Activated T-helper 2 cell treated with anti-CD3 and anti-CD28 coated beads, Interferon-gamma antibody, Interleukin-2, Interleukin-4, amounts not matched to agents 10 μg/mL and 5 μg/mL and 100 μg/mL, durations not matched to agents 14 hours and 24 hours and 36 hours (primary cell): ENCODE data around the gene DMXL1. TPM values are rescaled to one million over a fixed set of nuclear protein-coding genes. Genes with fewer than 3 reads are reported as not detected.
A peak's percentile ranks its signal among the peaks of the same experiment; 100 is the strongest.
"Not testable (repeated sequence)": the region's sequence is repeated elsewhere in the genome, so short reads cannot be mapped to it uniquely, and the experiment has no call there.

Experiments used
- DNase-seq: peaks from one replicate; pipeline ENCODE4 v3.0.0; 2021; ENCODE audit warnings: low spot score
- H3K27ac Mint-ChIP-seq: one replicate; pipeline ENCODE4 v1.8.0; 2021; ENCODE audit warnings: mixed read lengths
- H3K27me3 Mint-ChIP-seq: one replicate; pipeline ENCODE4 v1.8.0; 2021; ENCODE audit warnings: low read depth, mixed read lengths
- H3K36me3 Mint-ChIP-seq: one replicate; pipeline ENCODE4 v1.8.0; 2021; ENCODE audit warnings: low read depth, mixed read lengths
- H3K4me1 Mint-ChIP-seq: one replicate; pipeline ENCODE4 v1.8.0; 2021; ENCODE audit warnings: low read depth, mixed read lengths
- H3K4me3 Mint-ChIP-seq: one replicate; pipeline ENCODE4 v1.8.0; 2021; ENCODE audit warnings: low read depth, mild to moderate bottlenecking, moderate library complexity, mixed read lengths
- H3K9me3 Mint-ChIP-seq: one replicate; pipeline ENCODE4 v1.8.0; 2021; ENCODE audit warnings: mixed read lengths
- intact Hi-C: fragments of 100-400 bp; cut with micrococcal nuclease; formaldehyde crosslinking; loops from one replicate; pipeline ENCODE4 v1.15.1; 2023
- total RNA-seq: library from RNA; stranded (reverse); gene quantifications from 2 replicates; pipeline ENCODE4 v1.2.3, GENCODE V29; 2022

Gene DMXL1
- total RNA-seq, 1 donor from 2014 or later = 26.7 TPM

DNA sequence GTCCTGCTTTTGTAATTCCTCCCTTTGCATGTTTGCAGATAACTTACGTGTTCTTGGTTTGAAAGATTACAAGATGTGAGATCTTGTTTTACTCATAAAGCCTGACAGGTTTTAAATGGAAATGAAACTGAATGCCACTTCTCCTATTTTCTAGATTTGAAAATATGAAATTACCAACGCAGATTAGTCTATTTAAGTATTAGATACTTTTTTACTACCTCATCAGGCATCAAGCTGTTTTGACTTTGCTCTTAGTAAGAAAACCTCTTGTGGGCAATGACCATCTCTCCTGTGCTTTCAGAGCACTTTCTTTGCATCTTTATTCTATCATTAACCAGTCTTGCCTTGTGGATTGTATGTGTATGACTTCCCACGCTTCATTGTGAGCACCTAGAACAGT, 3.5 kb downstream of the DMXL1 start:
- intact Hi-C loops = loop anchor here (1.0 to 5.0 kb wide), 2 partner anchors 11 to 338 kb away; no protein-coding TSS in a partner anchor
- peak overlapping the region; percentile 62 for H3K4me3 Mint-ChIP-seq
- peak overlapping the region; percentile 80 for H3K27ac Mint-ChIP-seq
- peaks cover 11% of the 10 kb centered on the region for H3K36me3 Mint-ChIP-seq
- H3K4me1 Mint-ChIP-seq = peaks cover 50% of the 10 kb centered on the region
- no peaks in the 10 kb centered on the region for H3K9me3 Mint-ChIP-seq
- DNase-seq = no peak
- H3K27me3 Mint-ChIP-seq = no peaks in the 10 kb centered on the region

DNA sequence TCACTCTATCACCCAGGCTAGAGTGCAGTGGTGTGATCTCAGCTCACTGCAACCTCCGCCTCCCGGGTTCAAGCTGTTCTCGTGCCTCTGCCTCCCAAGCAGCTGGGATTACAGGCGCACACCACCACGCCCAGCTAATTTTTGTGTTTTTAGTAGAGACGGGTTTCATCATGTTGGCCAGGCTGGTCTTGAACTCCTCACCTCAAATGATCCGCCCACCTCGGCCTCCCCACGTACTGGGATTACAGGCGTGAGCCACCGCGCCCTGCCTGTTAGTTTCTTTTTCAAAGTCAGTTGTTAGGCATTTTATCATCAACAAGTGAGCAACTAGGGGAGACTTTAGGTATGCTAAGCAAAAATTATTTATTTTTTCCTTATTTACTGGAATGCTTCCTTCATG, 4.4 kb downstream of the DMXL1 start:
- DNase-seq, intact Hi-C loops, H3K9me3 Mint-ChIP-seq, H3K27ac Mint-ChIP-seq, H3K27me3 Mint-ChIP-seq, H3K4me3 Mint-ChIP-seq: not testable (repeated sequence)
- H3K36me3 Mint-ChIP-seq = peaks cover 15% of the 10 kb centered on the region
- H3K4me1 Mint-ChIP-seq = peaks cover 54% of the 10 kb centered on the region

DNA sequence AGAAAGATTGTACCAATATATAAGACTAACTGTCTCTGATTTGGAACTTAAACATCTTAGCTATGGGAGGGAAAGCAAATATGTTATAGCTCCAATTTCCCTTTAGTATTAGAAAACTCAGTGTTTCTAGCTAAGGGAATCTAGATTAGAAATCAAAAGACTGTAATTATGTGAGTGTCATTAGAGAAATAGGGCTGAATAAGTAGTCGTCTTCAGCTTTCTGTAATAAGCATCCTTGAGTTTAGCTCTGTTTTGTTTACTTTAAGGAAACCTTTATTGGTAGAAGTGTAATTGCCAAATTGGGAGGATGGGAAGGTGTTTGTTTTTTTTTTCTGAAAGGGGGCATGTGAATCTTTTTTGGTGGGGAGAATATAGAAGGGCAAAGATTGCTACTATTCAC, 5.2 kb downstream of the DMXL1 start:
- Mint-ChIP-seq H3K27me3 (no peaks in the 10 kb centered on the region), H3K9me3 (no peaks in the 10 kb centered on the region), H3K4me3 (peak overlapping the region; percentile 53), H3K27ac (peak overlapping the region; percentile 65), H3K36me3 (peaks cover 22% of the 10 kb centered on the region), H3K4me1 (peaks cover 59% of the 10 kb centered on the region)
- DNase-seq = no peak
- intact Hi-C loops = no loop called here

DNA sequence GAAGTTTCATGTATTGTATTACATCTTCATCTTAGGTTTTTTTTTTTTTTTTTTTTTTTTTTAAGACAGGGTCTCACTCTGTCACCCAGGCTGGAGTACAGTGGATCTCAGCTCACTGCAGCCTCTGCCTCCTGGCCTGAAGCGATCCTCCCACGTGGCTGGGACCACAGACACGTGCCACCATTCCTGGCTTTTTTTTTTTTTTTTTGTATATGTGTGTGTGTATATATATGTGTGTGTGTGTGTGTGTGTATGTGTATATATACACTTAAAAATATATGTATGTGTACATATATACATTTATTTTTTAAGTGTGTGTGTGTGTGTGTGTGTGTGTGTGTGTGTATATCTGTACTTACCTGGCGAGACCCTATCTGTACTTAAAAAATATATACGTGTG, 6.6 kb downstream of the DMXL1 start:
- H3K4me3 Mint-ChIP-seq = no peak overlapping the region
- intact Hi-C loops = no loop called here
- H3K4me1 Mint-ChIP-seq = peaks cover 56% of the 10 kb centered on the region
- no peak for DNase-seq
- no peak overlapping the region for H3K27ac Mint-ChIP-seq
- H3K27me3 Mint-ChIP-seq = no peaks in the 10 kb centered on the region
- peaks cover 26% of the 10 kb centered on the region for H3K36me3 Mint-ChIP-seq
- no peaks in the 10 kb centered on the region for H3K9me3 Mint-ChIP-seq

DNA sequence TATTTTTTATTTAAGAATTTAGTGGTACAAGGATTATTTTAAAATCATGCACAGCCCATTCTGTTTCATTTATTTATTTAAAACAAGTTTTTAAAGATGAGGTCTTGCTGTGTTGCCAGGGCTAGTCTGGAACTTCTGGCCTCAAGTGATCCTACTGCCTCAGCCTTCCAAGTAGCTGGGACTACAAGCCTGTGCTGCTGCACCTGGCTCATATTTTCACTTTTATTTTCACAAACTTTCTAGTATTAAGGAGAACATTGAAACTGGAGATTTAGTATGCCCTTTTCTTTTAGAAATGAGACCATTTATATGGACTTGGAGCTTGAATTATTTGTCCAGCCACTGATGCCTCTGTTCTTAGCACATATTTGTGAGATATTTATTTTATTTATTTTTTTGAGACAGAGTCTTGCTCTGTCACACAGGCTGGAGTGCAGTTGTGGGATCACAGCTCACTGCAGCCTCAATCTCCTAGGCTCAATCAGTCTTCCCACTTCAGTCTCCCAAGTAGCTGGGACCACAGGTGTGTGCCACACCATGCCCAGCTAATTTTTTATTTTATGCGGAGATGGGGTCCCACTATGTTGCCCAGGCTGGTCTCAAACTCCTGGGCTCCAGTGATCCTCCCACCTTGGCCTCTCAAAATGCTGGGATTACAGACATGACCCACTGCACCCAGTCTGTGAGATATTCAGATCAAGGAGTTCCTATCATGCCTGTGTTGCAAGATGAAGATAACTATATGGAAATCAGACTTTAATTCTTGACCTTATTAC, 7.4 kb downstream of the DMXL1 start:
- H3K27ac Mint-ChIP-seq = no peak overlapping the region
- no peaks in the 10 kb centered on the region for H3K9me3 Mint-ChIP-seq
- peaks cover 48% of the 10 kb centered on the region for H3K4me1 Mint-ChIP-seq
- intact Hi-C loops = loop anchor here (2.0 kb wide), 2 partner anchors 47 to 191 kb away; no protein-coding TSS in a partner anchor
- H3K36me3 Mint-ChIP-seq = peaks cover 29% of the 10 kb centered on the region
- no peak for DNase-seq
- no peaks in the 10 kb centered on the region for H3K27me3 Mint-ChIP-seq
- H3K4me3 Mint-ChIP-seq = no peak overlapping the region

DNA sequence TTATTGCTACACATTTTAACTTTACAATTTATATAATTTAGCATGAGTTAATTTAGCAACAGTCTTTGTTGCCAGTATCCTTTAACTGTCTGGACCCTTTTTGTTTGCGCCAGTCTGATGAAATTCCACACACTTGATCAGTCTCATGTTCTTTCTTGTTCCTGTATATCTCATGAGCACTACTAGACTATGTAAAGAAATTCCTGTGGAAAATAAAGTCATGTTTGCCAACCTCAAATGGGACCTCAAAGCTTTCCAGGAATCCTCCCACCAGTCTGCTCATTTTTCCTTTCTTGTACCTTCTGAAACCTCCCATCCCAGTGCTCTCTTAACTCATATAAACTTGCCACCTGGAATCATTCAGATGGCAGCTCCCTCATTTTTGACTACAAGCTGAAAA, 8.0 kb downstream of the DMXL1 start:
- Mint-ChIP-seq H3K36me3 (peaks cover 30% of the 10 kb centered on the region), H3K9me3 (no peaks in the 10 kb centered on the region), H3K27ac (peak overlapping the region; percentile 73), H3K4me1 (peaks cover 46% of the 10 kb centered on the region), H3K4me3 (peak overlapping the region; percentile 43), H3K27me3 (no peaks in the 10 kb centered on the region)
- intact Hi-C loops = loop anchor here (1.0 to 2.0 kb wide), 6 partner anchors 8 to 209 kb away; partner anchors contain the start of gene DMXL1
- no peak for DNase-seq

DNA sequence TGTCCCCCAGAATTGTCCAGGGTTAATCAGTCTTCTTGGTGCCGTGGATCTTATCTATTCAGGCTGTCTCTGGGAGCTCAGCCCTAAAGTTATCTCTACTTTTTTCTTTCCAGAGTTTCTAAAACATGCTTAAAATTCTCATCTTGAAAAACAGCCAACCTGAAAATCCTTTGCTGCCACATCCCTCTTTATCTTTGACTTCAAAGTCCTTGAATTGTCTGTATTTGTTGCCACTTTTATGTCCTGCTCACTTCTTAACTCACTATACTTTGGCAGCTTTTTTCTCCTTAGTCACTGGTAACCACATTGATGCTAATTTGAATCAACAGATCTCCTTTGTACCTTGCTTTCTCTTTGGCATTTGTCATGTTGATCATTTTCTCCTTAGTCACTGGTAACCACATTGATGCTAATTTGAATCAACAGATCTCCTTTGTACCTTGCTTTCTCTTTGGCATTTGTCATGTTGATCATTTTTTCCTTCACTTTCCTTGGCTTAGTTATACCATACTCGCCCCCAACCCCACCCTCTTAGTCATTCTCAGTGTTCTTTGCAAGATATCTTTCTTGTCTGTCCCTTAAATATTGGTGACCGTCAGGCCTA, 8.5 kb downstream of the DMXL1 start:
- Mint-ChIP-seq H3K36me3 (peaks cover 28% of the 10 kb centered on the region), H3K27me3 (no peaks in the 10 kb centered on the region), H3K4me3 (peak overlapping the region; percentile 43), H3K4me1 (peaks cover 41% of the 10 kb centered on the region), H3K9me3 (no peaks in the 10 kb centered on the region), H3K27ac (peak overlapping the region; percentile 73)
- no peak for DNase-seq
- intact Hi-C loops = loop anchor here (1.0 to 2.0 kb wide), 6 partner anchors 8 to 209 kb away; partner anchors contain the start of gene DMXL1

DNA sequence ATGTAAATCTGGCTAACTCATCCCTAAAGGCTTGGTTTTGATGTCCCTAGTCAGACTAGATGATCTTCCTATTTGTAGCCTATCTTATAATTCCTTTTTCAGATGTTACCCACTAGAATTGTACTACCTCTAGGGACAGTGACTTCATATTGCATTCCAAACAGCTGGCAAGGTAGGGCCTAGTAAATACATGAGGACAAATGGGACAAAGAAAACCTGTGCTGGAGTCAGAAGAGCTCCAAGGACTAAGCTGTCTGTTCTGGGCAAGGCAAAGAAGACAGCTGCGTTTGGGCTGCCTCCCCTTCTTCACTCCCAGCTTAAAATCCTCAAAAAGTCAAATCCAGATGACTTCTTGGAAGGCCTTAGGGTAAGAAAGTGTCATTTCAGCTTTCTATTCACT, 10.0 kb downstream of the DMXL1 start:
- Mint-ChIP-seq H3K36me3 (peaks cover 39% of the 10 kb centered on the region), H3K27ac (no peak overlapping the region), H3K27me3 (no peaks in the 10 kb centered on the region), H3K9me3 (peaks cover 7% of the 10 kb centered on the region), H3K4me3 (no peak overlapping the region), H3K4me1 (peaks cover 32% of the 10 kb centered on the region)
- DNase-seq = no peak
- intact Hi-C loops = no loop called here

DNA sequence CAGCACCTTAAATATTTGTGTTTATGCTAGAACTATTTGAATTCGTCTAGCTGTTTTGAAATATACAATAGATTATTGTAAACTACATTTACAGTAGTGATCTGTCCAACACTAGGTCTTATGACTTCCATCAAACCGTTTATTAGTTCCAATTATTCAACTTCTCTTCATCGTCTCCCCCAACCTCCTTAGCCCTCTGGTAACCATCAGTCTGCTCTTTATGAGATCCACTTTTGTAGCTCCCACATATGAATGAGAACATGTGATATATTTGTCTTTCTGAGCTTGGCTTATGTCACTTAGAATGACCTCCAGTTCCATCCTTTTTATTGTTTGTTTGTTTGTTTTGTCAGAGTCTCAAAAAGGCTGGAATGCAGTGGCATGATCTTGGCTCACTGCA, 11.8 kb downstream of the DMXL1 start:
- peaks cover 32% of the 10 kb centered on the region for H3K4me1 Mint-ChIP-seq
- peaks cover 23% of the 10 kb centered on the region for H3K9me3 Mint-ChIP-seq
- H3K36me3 Mint-ChIP-seq = peaks cover 54% of the 10 kb centered on the region
- no peak for DNase-seq
- no peak overlapping the region for H3K4me3 Mint-ChIP-seq
- no peak overlapping the region for H3K27ac Mint-ChIP-seq
- intact Hi-C loops = no loop called here
- no peaks in the 10 kb centered on the region for H3K27me3 Mint-ChIP-seq

DNA sequence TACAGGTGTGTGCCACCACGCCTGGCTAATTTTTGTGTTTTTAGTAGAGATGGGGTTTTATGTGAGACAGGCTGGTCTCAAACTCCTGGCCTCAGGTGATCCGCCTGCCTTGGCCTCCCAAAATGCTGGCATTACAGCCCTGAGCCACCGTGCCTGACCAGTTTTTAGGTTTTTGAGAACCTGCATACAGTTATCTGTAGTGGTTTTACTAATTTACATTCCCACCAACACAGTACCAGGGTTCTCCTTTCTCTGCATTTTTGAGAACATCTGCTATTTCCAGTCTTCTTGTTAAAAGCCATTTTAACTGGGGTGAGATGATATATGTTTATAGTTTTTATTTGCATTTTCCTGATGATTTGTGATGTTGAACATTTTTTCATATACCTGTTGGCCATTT, 12.8 kb downstream of the DMXL1 start:
- intact Hi-C loops = no loop called here
- peaks cover 23% of the 10 kb centered on the region for H3K9me3 Mint-ChIP-seq
- H3K4me3 Mint-ChIP-seq = no peak overlapping the region
- no peak overlapping the region for H3K27ac Mint-ChIP-seq
- no peak for DNase-seq
- H3K36me3 Mint-ChIP-seq = peaks cover 54% of the 10 kb centered on the region
- peaks cover 31% of the 10 kb centered on the region for H3K4me1 Mint-ChIP-seq
- H3K27me3 Mint-ChIP-seq = no peaks in the 10 kb centered on the region

DNA sequence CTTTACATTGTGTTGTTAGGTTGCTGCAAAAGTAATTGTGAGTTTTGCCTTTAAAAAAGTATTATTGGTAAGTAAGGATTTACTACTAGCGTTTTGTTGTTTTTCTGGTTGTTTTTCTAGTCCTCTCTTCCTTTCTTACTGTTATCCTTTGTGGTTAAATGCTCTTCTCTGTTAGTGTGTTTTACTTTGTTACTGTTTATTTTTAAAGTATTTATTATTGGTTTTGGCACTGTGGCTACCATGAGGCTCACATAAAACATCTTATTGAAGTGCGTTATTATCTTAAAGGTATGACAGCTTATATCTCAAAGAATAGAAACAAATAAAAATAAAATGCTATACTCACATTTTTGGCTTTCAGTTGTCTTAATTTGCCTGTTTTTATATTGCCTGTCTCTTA, 17.6 kb downstream of the DMXL1 start:
- Mint-ChIP-seq H3K4me1 (peaks cover 14% of the 10 kb centered on the region), H3K27me3 (no peaks in the 10 kb centered on the region), H3K9me3 (peaks cover 41% of the 10 kb centered on the region), H3K36me3 (peaks cover 51% of the 10 kb centered on the region), H3K4me3 (no peak overlapping the region), H3K27ac (no peak overlapping the region)
- intact Hi-C loops = no loop called here
- DNase-seq = no peak

DNA sequence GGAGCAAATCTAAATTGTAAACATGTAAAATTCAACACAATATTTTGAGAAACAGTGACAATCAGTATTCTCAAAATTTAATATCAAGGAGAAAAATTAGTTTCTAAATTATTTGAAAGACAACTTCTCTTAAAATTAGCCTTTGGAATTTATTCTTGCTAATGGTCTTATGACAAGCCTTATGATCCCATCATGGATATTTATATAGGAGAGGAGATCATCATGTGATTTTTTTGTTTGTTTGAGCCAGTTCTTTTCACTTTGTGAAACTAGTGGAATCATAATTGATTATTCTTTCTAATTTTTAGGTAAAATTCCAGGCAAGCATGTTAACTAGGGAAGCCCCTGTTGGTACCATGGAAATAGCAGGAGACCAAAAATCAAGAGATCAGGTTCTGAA, 24.7 kb downstream of the DMXL1 start:
- intact Hi-C loops = no loop called here
- Mint-ChIP-seq H3K36me3 (peaks cover 33% of the 10 kb centered on the region), H3K4me3 (no peak overlapping the region), H3K27ac (no peak overlapping the region), H3K4me1 (peaks cover 4% of the 10 kb centered on the region), H3K27me3 (no peaks in the 10 kb centered on the region), H3K9me3 (peaks cover 13% of the 10 kb centered on the region)
- DNase-seq = no peak

DNA sequence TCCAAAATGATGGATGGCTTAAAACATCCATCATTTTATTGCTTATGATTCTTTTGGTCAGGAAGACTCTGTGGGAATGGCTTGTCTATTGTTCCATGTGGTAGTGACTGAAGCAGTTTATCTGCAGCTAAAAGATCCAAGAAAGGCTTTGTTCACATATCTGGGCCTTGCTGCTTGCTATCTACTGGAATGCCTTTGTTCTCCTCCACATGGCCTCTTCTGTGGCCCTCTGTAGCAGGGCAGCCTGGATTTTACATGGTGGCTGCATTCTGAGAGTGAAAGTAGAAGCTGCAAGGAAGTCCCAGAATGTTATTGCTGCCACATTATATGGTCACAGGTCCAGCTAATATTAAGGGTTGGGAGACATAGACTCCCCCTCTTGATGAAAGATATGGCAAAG, 35.1 kb downstream of the DMXL1 start:
- Mint-ChIP-seq H3K4me1 (no peaks in the 10 kb centered on the region), H3K27ac (no peak overlapping the region), H3K27me3 (no peaks in the 10 kb centered on the region), H3K9me3 (no peaks in the 10 kb centered on the region), H3K36me3 (peaks cover 41% of the 10 kb centered on the region), H3K4me3 (no peak overlapping the region)
- intact Hi-C loops = no loop called here
- no peak for DNase-seq
